CD14-positive monocyte (primary cell): ENCODE results near the gene HM13. TPM values are rescaled to one million over a fixed set of nuclear protein-coding genes. Genes with fewer than 3 reads are reported as not detected.

Source experiments
- DNase-seq, 3 donors: peaks; one replicate each; pipeline ENCODE4 v3.0.0-alpha.2; 2011 to 2022
- H2AFZ ChIP-seq: 2 replicates; pipeline ENCODE4 v1.6.0; 2012; ENCODE audit warnings: mild to moderate bottlenecking, low read depth, low read length, inconsistent platforms; ENCODE audit not compliant: insufficient read depth, poor library complexity, severe bottlenecking
- H3K27ac ChIP-seq, 2 donors: 1 replicate in 1 of 2; 2 replicates in 1 of 2; pipeline ENCODE4 v1.5.1; 2012 to 2013; ENCODE audit warnings: low read length in 2 of 2, control low read depth in 1 of 2, inconsistent platforms in 1 of 2, low read depth in 1 of 2, mild to moderate bottlenecking in 1 of 2
- H3K27me3 ChIP-seq, 2 donors: one replicate each; pipeline versions ENCODE4 v1.6.0 to v1.6.1; 2011 to 2013; ENCODE audit warnings: low read length in 2 of 2; ENCODE audit not compliant: control insufficient read depth in 2 of 2, insufficient read depth in 2 of 2
- H3K36me3 ChIP-seq, 2 donors: replicated peaks in 1 of 2; 1 replicate in 1 of 2; 2 replicates in 1 of 2; pipeline versions ENCODE4 v1.5.1 to v1.6.1; 2012 to 2013; ENCODE audit warnings: low read length in 2 of 2, control low read depth in 1 of 2, inconsistent platforms in 1 of 2, mild to moderate bottlenecking in 1 of 2; ENCODE audit not compliant: insufficient read depth in 2 of 2, control insufficient read depth in 1 of 2
- H3K4me1 ChIP-seq, 2 donors: 1 replicate in 1 of 2; 2 replicates in 1 of 2; pipeline versions ENCODE4 v1.5.1 to v1.6.1; 2012 to 2013; ENCODE audit warnings: low read length in 2 of 2, control low read depth in 1 of 2, inconsistent platforms in 1 of 2, mild to moderate bottlenecking in 1 of 2, moderate library complexity in 1 of 2; ENCODE audit not compliant: insufficient read depth in 2 of 2, control insufficient read depth in 1 of 2
- H3K4me2 ChIP-seq: replicated peaks from 2 replicates; pipeline ENCODE3; 2012; ENCODE audit warnings: low read length, moderate library complexity, mild to moderate bottlenecking; ENCODE audit not compliant: poor library complexity, severe bottlenecking; ENCODE audit errors: extremely low read depth
- H3K4me3 ChIP-seq, 3 experiments: fragments of 200-600 bp in 1 of 3; sonication (generic) in 1 of 3; replicated peaks in 1 of 3; 1 replicate in 2 of 3; 2 replicates in 1 of 3; pipeline ENCODE4 v1.5.1; 2011 to 2013; ENCODE audit warnings: low read length in 3 of 3, mild to moderate bottlenecking in 3 of 3, control low read depth in 2 of 3, low read depth in 2 of 3, inconsistent platforms in 1 of 3, moderate library complexity in 1 of 3
- H3K79me2 ChIP-seq: 2 replicates; pipeline ENCODE4 v1.6.0; 2012; ENCODE audit warnings: mild to moderate bottlenecking, control low read depth, inconsistent platforms, low read length, moderate library complexity; ENCODE audit not compliant: insufficient read depth
- H3K9ac ChIP-seq: 2 replicates; pipeline ENCODE4 v1.6.0; 2017; ENCODE audit warnings: low read length, mild to moderate bottlenecking; ENCODE audit not compliant: insufficient read depth, poor library complexity, severe bottlenecking
- H3K9me3 ChIP-seq, 2 donors: replicated peaks in 1 of 2; 1 replicate in 1 of 2; 2 replicates in 1 of 2; pipeline versions ENCODE4 v1.5.1 to v1.6.1; 2012 to 2013; ENCODE audit warnings: low read length in 2 of 2, control low read depth in 1 of 2; ENCODE audit not compliant: control insufficient read depth in 1 of 2, insufficient read depth in 1 of 2
- H4K20me1 ChIP-seq: 2 replicates; pipeline ENCODE4 v1.6.0; 2012; ENCODE audit warnings: mild to moderate bottlenecking, low read length, control low read depth, moderate library complexity; ENCODE audit not compliant: insufficient read depth
- H3K27ac Mint-ChIP-seq, 7 donors: one replicate each; pipeline ENCODE4 v1.8.0; 2020; ENCODE audit warnings: mild to moderate bottlenecking in 7 of 7, mixed read lengths in 7 of 7, moderate library complexity in 6 of 7, inconsistent platforms in 2 of 7
- H3K27me3 Mint-ChIP-seq, 3 donors: one replicate each; pipeline ENCODE4 v1.8.0; 2021 to 2022; ENCODE audit warnings: low read depth in 3 of 3, mild to moderate bottlenecking in 3 of 3, mixed read lengths in 3 of 3, moderate library complexity in 3 of 3, inconsistent platforms in 1 of 3
- H3K36me3 Mint-ChIP-seq, 2 donors: one replicate each; pipeline ENCODE4 v1.8.0; 2020; ENCODE audit warnings: mixed read lengths in 2 of 2, inconsistent platforms in 1 of 2, mild to moderate bottlenecking in 1 of 2
- H3K4me1 Mint-ChIP-seq: one replicate; pipeline ENCODE4 v1.8.0; 2020; ENCODE audit warnings: mild to moderate bottlenecking, mixed read lengths
- H3K4me3 Mint-ChIP-seq, 2 donors: one replicate each; pipeline ENCODE4 v1.8.0; 2020; ENCODE audit warnings: mild to moderate bottlenecking in 2 of 2, mixed read lengths in 2 of 2, moderate library complexity in 1 of 2
- H3K9me3 Mint-ChIP-seq, 7 donors: one replicate each; pipeline ENCODE4 v1.8.0; 2020 to 2022; ENCODE audit warnings: mixed read lengths in 7 of 7, mild to moderate bottlenecking in 6 of 7, moderate library complexity in 6 of 7, inconsistent platforms in 2 of 7
- CTCF ChIP-seq: fragments of 200-600 bp; IDR thresholded peaks from one replicate; pipeline ENCODE4 v1.8.0; 2022; ENCODE audit warnings: antibody characterized with exemption, mild to moderate bottlenecking
- WGBS: methylation state at CpG from one replicate; pipeline ENCODE4 v1.1.5; 2013; ENCODE audit warnings: missing lambda C conversion rate; ENCODE audit not compliant: insufficient coverage; 5-methylcytosine and 5-hydroxymethylcytosine counted together
- intact Hi-C, 2 donors: fragments of 100-400 bp; cut with micrococcal nuclease; formaldehyde crosslinking; loops; one replicate each; pipeline versions ENCODE4 v1.15.0 to v1.15.1; 2023
- polyA plus RNA-seq, 3 donors: library from polyadenylated mRNA; depleted of rRNA in 1 of 3; unstranded in 2 of 3; stranded (reverse) in 1 of 3; fragments of 300-500 nt in 2 of 3; fragments of >200 nt in 1 of 3; fragmentation: Illumina TruSeq in 2 of 3; gene quantifications; 1 replicate in 2 of 3; 2 replicates in 1 of 3; pipeline ENCODE4 v1.2.3, GENCODE V29; 2012 to 2021

HM13 gene
- polyA plus RNA-seq, 3 donors = 199 to 329 (median 320) TPM

- no peak overlapping the region for H3K4me3 Mint-ChIP-seq
- WGBS = 57% methylated on average over 5 of the region's 6 CpGs
- no peaks in the 10 kb centered on the region for H3K4me1 Mint-ChIP-seq
Measured at GRCh38 chr20:31497838-31498540, 16.3 kb upstream of the HM13 start.

GRCh38 chr20:31500527-31500926 is 13.7 kb upstream of the HM13 start:
- Histone ChIP-seq H3K9ac (no peak overlapping the region), H3K79me2 (no peaks in the 10 kb centered on the region), H3K4me1 (peaks cover 0 to 5% of the 10 kb centered on the region in 2 donors), H3K4me2 (no peak overlapping the region), H2AFZ (no peak overlapping the region), H3K4me3 (no peak overlapping the region), H3K36me3 (no peaks in the 10 kb centered on the region), H4K20me1 (no peaks in the 10 kb centered on the region), H3K27ac (no peak overlapping the region), H3K27me3 (no peaks in the 10 kb centered on the region), H3K9me3 (no peaks in the 10 kb centered on the region)
- no peak for DNase-seq
- no peak overlapping the region for H3K27ac Mint-ChIP-seq
- H3K27me3 Mint-ChIP-seq = peaks cover 9 to 21% (median 18%) of the 10 kb centered on the region in 3 donors
- H3K36me3 Mint-ChIP-seq = no peaks in the 10 kb centered on the region
- no peak for TF ChIP-seq CTCF
- H3K4me1 Mint-ChIP-seq = peaks cover 2% of the 10 kb centered on the region
- intact Hi-C loops = loop anchor here in 1 of 2 donors (5.0 kb wide), 1 partner anchor 38 kb away; no protein-coding TSS in a partner anchor
- WGBS = 83% methylated on average over 1 of the region's 1 CpG
- no peak overlapping the region for H3K4me3 Mint-ChIP-seq
- H3K9me3 Mint-ChIP-seq = peaks cover 0 to 2% (median 0%) of the 10 kb centered on the region in 7 donors

More at GRCh38 chr20:31497838-31498540, 16.3 kb upstream of the HM13 start:
- no peak for DNase-seq
- Histone ChIP-seq H3K9me3 (no peaks in the 10 kb centered on the region), H3K4me1 (peaks cover 0 to 3% of the 10 kb centered on the region in 2 donors), H3K27ac (no peak overlapping the region), H3K27me3 (no peaks in the 10 kb centered on the region), H2AFZ (no peak overlapping the region), H3K36me3 (no peaks in the 10 kb centered on the region), H3K9ac (no peak overlapping the region), H3K4me2 (no peak overlapping the region), H4K20me1 (no peaks in the 10 kb centered on the region), H3K4me3 (no peak overlapping the region), H3K79me2 (no peaks in the 10 kb centered on the region)
- TF ChIP-seq CTCF = no peak
- Mint-ChIP-seq H3K36me3 (no peaks in the 10 kb centered on the region), H3K9me3 (peaks cover 0 to 2% (median 0%) of the 10 kb centered on the region in 7 donors), H3K27ac (no peak overlapping the region), H3K27me3 (peaks cover 5 to 9% (median 5%) of the 10 kb centered on the region in 3 donors)
- intact Hi-C loops = no loop called here
